ENCODE results near the gene FANCC. TPM values are rescaled to one million over a fixed set of nuclear protein-coding genes. Genes with fewer than 3 reads are reported as not detected.

Gene FANCC
- polyA plus RNA-seq, 1 of the 3 experiments (the other 2 are of a cell fraction): 3.5 TPM

DNA sequence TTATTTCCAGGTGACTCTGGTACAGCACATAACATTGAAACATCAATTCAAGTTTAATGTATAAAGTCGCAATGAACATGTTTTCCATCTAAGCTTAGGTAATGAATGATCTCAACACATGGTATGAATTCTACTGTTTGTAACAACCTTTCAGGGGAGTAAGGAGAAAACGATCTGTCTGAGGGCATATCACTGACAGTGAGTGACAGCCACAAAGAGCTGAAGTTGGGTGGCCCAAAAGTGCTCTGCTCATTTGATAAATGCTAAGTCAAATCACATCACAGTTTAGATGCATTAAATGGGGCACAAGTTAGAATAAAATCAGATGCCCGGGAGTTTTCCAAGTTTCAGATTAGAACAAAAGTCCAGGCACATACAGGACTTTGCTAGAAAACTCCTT is 1.2 kb downstream of the FANCC start:
- TF ChIP-seq, protein P1, sequence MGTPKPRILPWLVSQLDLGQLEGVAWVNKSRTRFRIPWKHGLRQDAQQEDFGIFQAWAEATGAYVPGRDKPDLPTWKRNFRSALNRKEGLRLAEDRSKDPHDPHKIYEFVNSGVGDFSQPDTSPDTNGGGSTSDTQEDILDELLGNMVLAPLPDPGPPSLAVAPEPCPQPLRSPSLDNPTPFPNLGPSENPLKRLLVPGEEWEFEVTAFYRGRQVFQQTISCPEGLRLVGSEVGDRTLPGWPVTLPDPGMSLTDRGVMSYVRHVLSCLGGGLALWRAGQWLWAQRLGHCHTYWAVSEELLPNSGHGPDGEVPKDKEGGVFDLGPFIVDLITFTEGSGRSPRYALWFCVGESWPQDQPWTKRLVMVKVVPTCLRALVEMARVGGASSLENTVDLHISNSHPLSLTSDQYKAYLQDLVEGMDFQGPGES (IDR thresholded peaks at IDR 0.05; ENCODE audit: low read depth, low read length): 0 out of 2 replicates have a peak, but pooled peaks have one; percentile 17
- TF ChIP-seq, protein P2, sequence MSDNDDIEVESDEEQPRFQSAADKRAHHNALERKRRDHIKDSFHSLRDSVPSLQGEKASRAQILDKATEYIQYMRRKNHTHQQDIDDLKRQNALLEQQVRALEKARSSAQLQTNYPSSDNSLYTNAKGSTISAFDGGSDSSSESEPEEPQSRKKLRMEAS (IDR thresholded peaks at IDR 0.05; ENCODE audit: low read depth): no peak
- TF ChIP-seq, protein P3, sequence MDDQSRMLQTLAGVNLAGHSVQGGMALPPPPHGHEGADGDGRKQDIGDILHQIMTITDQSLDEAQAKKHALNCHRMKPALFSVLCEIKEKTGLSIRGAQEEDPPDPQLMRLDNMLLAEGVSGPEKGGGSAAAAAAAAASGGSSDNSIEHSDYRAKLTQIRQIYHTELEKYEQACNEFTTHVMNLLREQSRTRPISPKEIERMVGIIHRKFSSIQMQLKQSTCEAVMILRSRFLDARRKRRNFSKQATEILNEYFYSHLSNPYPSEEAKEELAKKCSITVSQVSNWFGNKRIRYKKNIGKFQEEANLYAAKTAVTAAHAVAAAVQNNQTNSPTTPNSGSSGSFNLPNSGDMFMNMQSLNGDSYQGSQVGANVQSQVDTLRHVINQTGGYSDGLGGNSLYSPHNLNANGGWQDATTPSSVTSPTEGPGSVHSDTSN (IDR thresholded peaks at IDR 0.05): peak; percentile 47
- ChIA-PET CTCF (interaction anchor here (0.8 to 1.1 kb wide), 3 partner anchors 21 to 648 kb away, joined by 3 to 4 read pairs (median 3); no protein-coding TSS in a partner anchor), POLR2A (interaction anchor here (1.1 to 1.5 kb wide), 4 partner anchors 146 to 195 kb away, joined by 3 to 5 read pairs (median 4); no protein-coding TSS in a partner anchor)
- Histone ChIP-seq H3K4me3 (ENCODE audit: low read depth in 2 of 2, low read length in 1 of 2) (peak overlapping the region; percentile 88 to 98), H3K4me2 (peak overlapping the region; percentile 85), H3K9me2 (no peaks in the 10 kb centered on the region), H3K4me1 (ENCODE audit: control insufficient read depth in 1 of 2, insufficient read depth in 2 of 2, low read depth in 1 of 2, low read length in 1 of 2) (peaks cover 7 to 9% of the 10 kb centered on the region in 2 experiments; a peak in 3 of 4 replicates), H3F3A (replicated peaks; ENCODE audit: insufficient read depth) (peaks cover 4% of the 10 kb centered on the region), H2AFZ (ENCODE audit: low read depth) (peak overlapping the region; percentile 96), H3K79me2 (ENCODE audit: insufficient read depth) (peaks cover 14% of the 10 kb centered on the region; the same call in 1 of the 2 replicates), H3K27me3 (ENCODE audit: insufficient read depth) (no peaks in the 10 kb centered on the region), H4K20me1 (ENCODE audit: insufficient read depth) (no peaks in the 10 kb centered on the region), H3K27ac (ENCODE audit: low read depth in 2 of 2, low read length in 1 of 2) (peak overlapping the region; percentile 98 to 99), H3K9me3 (no peaks in the 10 kb centered on the region), H3K9ac (peak overlapping the region; percentile 96), H3K36me3 (replicated peaks in 1 of 2; ENCODE audit: control insufficient read depth in 1 of 2, insufficient read depth in 2 of 2, low read length in 1 of 2) (no peaks in the 10 kb centered on the region)
- WGBS (ENCODE audit: low lambda C conversion rate): 30% methylated on average over 3 of the region's 3 CpGs
- no peak for DNase-seq

DNA sequence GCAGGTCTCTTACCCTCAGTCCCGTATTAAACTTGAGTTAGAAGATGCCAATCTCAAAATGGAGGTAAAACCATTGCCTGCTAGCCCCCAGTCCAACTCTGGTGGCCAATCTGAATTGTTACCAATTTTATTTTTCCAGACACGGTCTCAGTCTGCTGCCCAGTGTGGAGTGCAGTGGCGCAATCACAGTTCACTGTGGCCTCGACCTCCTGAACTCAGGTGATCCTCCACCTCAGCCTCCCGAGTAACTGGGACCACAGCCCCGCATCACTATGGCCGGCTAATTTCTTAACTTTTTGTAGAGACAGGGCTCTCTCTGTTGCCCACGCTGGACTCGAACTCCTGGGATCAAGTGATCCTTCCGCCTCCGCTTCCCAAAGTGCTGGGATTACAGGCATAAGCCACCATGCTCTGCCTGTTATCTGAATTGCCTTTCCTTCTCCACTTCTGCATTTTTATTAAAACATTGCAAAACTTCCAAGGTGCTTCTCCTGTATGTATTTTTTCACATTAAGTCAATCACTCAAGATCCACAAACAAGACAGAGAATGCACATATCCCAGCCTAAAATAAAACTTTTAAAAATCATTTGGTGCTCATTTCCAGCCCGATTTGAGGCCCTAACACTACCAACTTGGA is 2.3 kb downstream of the FANCC start:
- no peaks in the 10 kb centered on the region for H3K27me3 ChIP-seq (ENCODE audit: insufficient read depth)
- peaks cover 7 to 9% of the 10 kb centered on the region in 2 experiments; a peak in 3 of 4 replicates for H3K4me1 ChIP-seq (ENCODE audit: control insufficient read depth in 1 of 2, insufficient read depth in 2 of 2, low read depth in 1 of 2, low read length in 1 of 2)
- H3K9ac ChIP-seq: no peak overlapping the region
- H2AFZ ChIP-seq (ENCODE audit: low read depth): no peak overlapping the region
- H3F3A ChIP-seq (replicated peaks; ENCODE audit: insufficient read depth): peaks cover 4% of the 10 kb centered on the region
- H3K9me3 ChIP-seq: no peaks in the 10 kb centered on the region
- no peak overlapping the region for H3K27ac ChIP-seq (ENCODE audit: low read depth in 2 of 2, low read length in 1 of 2)
- no peak for DNase-seq
- peaks cover 17% of the 10 kb centered on the region; the same call in 1 of the 2 replicates for H3K79me2 ChIP-seq (ENCODE audit: insufficient read depth)
- no peaks in the 10 kb centered on the region for H3K9me2 ChIP-seq
- no peak overlapping the region; a peak in 1 of 4 replicates for H3K4me3 ChIP-seq (ENCODE audit: low read depth in 2 of 2, low read length in 1 of 2)
- no peaks in the 10 kb centered on the region for H3K36me3 ChIP-seq (replicated peaks in 1 of 2; ENCODE audit: control insufficient read depth in 1 of 2, insufficient read depth in 2 of 2, low read length in 1 of 2)
- H3K4me2 ChIP-seq: no peak overlapping the region
- TF ChIP-seq SIN3A (IDR thresholded peaks at IDR 0.05; ENCODE audit: borderline replicate concordance, low read depth, low read length) (no peak), RFX5 (IDR thresholded peaks at IDR 0.05; ENCODE audit: low read length) (no peak), YY1 (IDR thresholded peaks at IDR 0.05; ENCODE audit: low read depth) (no peak), GATA2 (CRISPR knock-in tag; IDR thresholded peaks at IDR 0.05) (no peak)
- ChIA-PET CTCF (no interaction called here), POLR2A (no interaction called here)
- WGBS (ENCODE audit: low lambda C conversion rate): 91% methylated on average over 9 of the region's 12 CpGs
- H4K20me1 ChIP-seq (ENCODE audit: insufficient read depth): no peaks in the 10 kb centered on the region
